B cell (primary cell): ENCODE measurements around the gene ANK3. TPM values are rescaled to one million over a fixed set of nuclear protein-coding genes. Genes with fewer than 3 reads are reported as not detected.

ENCODE experiments used
- ATAC-seq: fragments of 200-7000 bp; cut with Tn5 transposase; one replicate; pipeline ENCODE4 v1.10.0; 2021; ENCODE audit warnings: low read depth, mild to moderate bottlenecking, moderate number of reproducible peaks, moderate library complexity
- CTCF ChIA-PET: fragments of 350-600 bp; sonication (Branson Sonifier 250); formaldehyde crosslinking; loops from one replicate; lab custom pipeline; 2021; ENCODE audit warnings: antibody characterized with exemption, inconsistent platforms; lab: Charles Lee
- POLR2A ChIA-PET: fragments of 350-600 bp; sonication (Branson Sonifier 250); formaldehyde crosslinking; loops from one replicate; lab custom pipeline; 2021; ENCODE audit warnings: antibody characterized with exemption; lab: Charles Lee
- DNase-seq: peaks from one replicate; pipeline ENCODE4 v3.0.0; 2013
- H2AFZ ChIP-seq: 2 replicates; pipeline ENCODE4 v1.6.1; 2012; ENCODE audit warnings: mild to moderate bottlenecking, low read depth, low read length; ENCODE audit not compliant: insufficient read depth, poor library complexity, severe bottlenecking
- H3K27ac ChIP-seq, 2 donors: 1 replicate in 1 of 2; 2 replicates in 1 of 2; pipeline ENCODE4 v1.5.1; 2012 to 2013; ENCODE audit warnings: low read length in 2 of 2, mild to moderate bottlenecking in 2 of 2, moderate library complexity in 1 of 2
- H3K27me3 ChIP-seq, 4 experiments: fragments of 200-600 bp in 1 of 4; sonication (generic) in 1 of 4; replicated peaks in 1 of 4; 1 replicate in 2 of 4; 2 replicates in 2 of 4; pipeline versions ENCODE4 v1.6.1 to v1.7.0; 2013 to 2016; ENCODE audit warnings: low read length in 3 of 4, mild to moderate bottlenecking in 2 of 4, mixed read lengths in 1 of 4, moderate library complexity in 1 of 4; ENCODE audit not compliant: insufficient read depth in 4 of 4, control insufficient read depth in 3 of 4; ENCODE audit errors: control extremely low read depth in 1 of 4
- H3K36me3 ChIP-seq, 2 experiments: replicated peaks in 1 of 2; 1 replicate in 1 of 2; 2 replicates in 1 of 2; pipeline versions ENCODE4 v1.6.1 to v1.7.1; 2013; ENCODE audit warnings: low read length in 1 of 2; ENCODE audit not compliant: insufficient read depth in 2 of 2, control insufficient read depth in 1 of 2; ENCODE audit errors: control extremely low read depth in 1 of 2, extremely low read depth in 1 of 2
- H3K4me1 ChIP-seq, 2 donors: fragments of 200-600 bp in 1 of 2; sonication (generic) in 1 of 2; 1 replicate in 1 of 2; 2 replicates in 1 of 2; pipeline versions ENCODE4 v1.5.1 to v1.6.1; 2013 to 2017; ENCODE audit warnings: low read length in 2 of 2; ENCODE audit not compliant: control insufficient read depth in 2 of 2, insufficient read depth in 2 of 2
- H3K4me2 ChIP-seq: replicated peaks from 2 replicates; pipeline ENCODE3; 2012; ENCODE audit warnings: mild to moderate bottlenecking, low read depth, low read length; ENCODE audit not compliant: poor library complexity, severe bottlenecking
- H3K4me3 ChIP-seq, 5 experiments: fragments of 200-600 bp in 1 of 5; sonication (generic) in 1 of 5; 1 replicate in 3 of 5; 2 replicates in 2 of 5; pipeline versions ENCODE4 v1.5.1 to v1.7.0; 2011 to 2016; ENCODE audit warnings: low read length in 4 of 5, mild to moderate bottlenecking in 4 of 5, low read depth in 2 of 5, control low read depth in 1 of 5, moderate library complexity in 1 of 5; ENCODE audit not compliant: insufficient read depth in 1 of 5; ENCODE audit errors: control extremely low read depth in 1 of 5, extremely low read depth in 1 of 5
- H3K79me2 ChIP-seq: fragments of 200-600 bp; sonication (generic); one replicate; pipeline ENCODE4 v1.6.0; 2016; ENCODE audit warnings: low read length; ENCODE audit not compliant: control insufficient read depth, insufficient read depth
- H3K9ac ChIP-seq: fragments of 200-600 bp; sonication (generic); 2 replicates; pipeline ENCODE4 v1.6.1; 2017; ENCODE audit warnings: mild to moderate bottlenecking, low read length, moderate library complexity
- H3K9me3 ChIP-seq, 3 donors: one replicate each; pipeline versions ENCODE4 v1.6.1 to v1.7.1; 2013; ENCODE audit warnings: low read length in 2 of 3; ENCODE audit not compliant: control insufficient read depth in 2 of 3, insufficient read depth in 1 of 3; ENCODE audit errors: control extremely low read depth in 1 of 3
- H4K20me1 ChIP-seq: 2 replicates; pipeline ENCODE4 v1.6.0; 2012; ENCODE audit warnings: mild to moderate bottlenecking, low read length; ENCODE audit not compliant: insufficient read depth, control insufficient read depth, poor library complexity, severe bottlenecking
- H3K27ac Mint-ChIP-seq: one replicate; pipeline ENCODE4 v1.8.0; 2021; ENCODE audit warnings: mixed read lengths
- H3K27me3 Mint-ChIP-seq: one replicate; pipeline ENCODE4 v1.8.0; 2021; ENCODE audit warnings: mixed read lengths
- H3K4me1 Mint-ChIP-seq: one replicate; pipeline ENCODE4 v1.8.0; 2021; ENCODE audit warnings: mixed read lengths
- H3K4me3 Mint-ChIP-seq: one replicate; pipeline ENCODE4 v1.8.0; 2021; ENCODE audit warnings: mixed read lengths
- H3K9me3 Mint-ChIP-seq: one replicate; pipeline ENCODE4 v1.8.0; 2022; ENCODE audit warnings: mixed read lengths; ENCODE audit not compliant: insufficient read depth
- CTCF ChIP-seq: fragments of 200-600 bp; IDR thresholded peaks from one replicate; pipeline ENCODE4 v1.8.0; 2022; ENCODE audit warnings: antibody characterized with exemption, mild to moderate bottlenecking
- EZH2 ChIP-seq: IDR thresholded peaks from 2 replicates; pipeline ENCODE4 v1.6.1; 2012; ENCODE audit warnings: borderline replicate concordance, low read depth, mild to moderate bottlenecking, moderate library complexity, low read length; ENCODE audit not compliant: insufficient read depth, poor library complexity, severe bottlenecking
- WGBS: methylation state at CpG from one replicate; pipeline ENCODE4 v1.1.5; 2013; ENCODE audit warnings: missing lambda C conversion rate; ENCODE audit not compliant: insufficient coverage; 5-methylcytosine and 5-hydroxymethylcytosine counted together
- intact Hi-C: fragments of 100-400 bp; cut with micrococcal nuclease; formaldehyde crosslinking; loops from one replicate; pipeline ENCODE4 v1.10.0; 2022
- polyA plus RNA-seq: library from polyadenylated mRNA; depleted of rRNA; stranded (reverse); fragments of >200 nt; gene quantifications from 2 replicates; pipeline ENCODE4 v1.2.3, GENCODE V29; 2012
- total RNA-seq, 2 donors: library from RNA; stranded (reverse); fragments of 120-200 nt in 1 of 2; gene quantifications; 1 replicate in 1 of 2; 2 replicates in 1 of 2; pipeline versions ENCODE4 v1.2.3 to v1.2.4, GENCODE V29; 2013 to 2022

Gene ANK3
- total and polyA plus RNA-seq, 2 donors (not counting 1 experiment from before 2014, with no cell fraction given), result 4.9 to 21.6 TPM

- H3K9ac ChIP-seq, result no peak overlapping the region
- ChIA-PET CTCF (no interaction called here), POLR2A (no interaction called here)
- H3K4me2 ChIP-seq, result no peak overlapping the region
- Mint-ChIP-seq H3K27ac (no peak overlapping the region), H3K4me1 (peaks cover 10% of the 10 kb centered on the region), H3K9me3 (no peaks in the 10 kb centered on the region), H3K27me3 (peaks cover 7% of the 10 kb centered on the region), H3K4me3 (no peak overlapping the region)
- H3K36me3 ChIP-seq, result no peaks in the 10 kb centered on the region
- H3K79me2 ChIP-seq, result no peaks in the 10 kb centered on the region
- no peak overlapping the region for H2AFZ ChIP-seq
- peaks cover 0 to 6% of the 10 kb centered on the region in 2 donors for H3K4me1 ChIP-seq
- no peak for TF ChIP-seq CTCF
- TF ChIP-seq EZH2, result no peak
- H3K4me3 ChIP-seq, result no peak overlapping the region
- H3K9me3 ChIP-seq, result no peaks in the 10 kb centered on the region
- no peak for DNase-seq
- H4K20me1 ChIP-seq, result no peaks in the 10 kb centered on the region
- ATAC-seq, result no peak
- H3K27me3 ChIP-seq, result no peaks in the 10 kb centered on the region
- no CpG with 5 or more reads among the region's 2 CpGs for WGBS
- intact Hi-C loops, result no loop called here
- no peak overlapping the region for H3K27ac ChIP-seq
These were observed 22.2 kb downstream of the ANK3 start for GRCh38 chr10:60367431-60367830.

GRCh38 chr10:60367024-60367423, 22.7 kb downstream of the ANK3 start:
- H3K27ac ChIP-seq, result no peak overlapping the region
- no peak for ATAC-seq
- 100% methylated on average over 1 of the region's 4 CpGs for WGBS
- no peak overlapping the region for H3K4me3 ChIP-seq
- H3K4me1 ChIP-seq, result peaks cover 0 to 6% of the 10 kb centered on the region in 2 donors
- intact Hi-C loops, result no loop called here
- peaks cover 10% of the 10 kb centered on the region for H3K4me1 Mint-ChIP-seq
- H2AFZ ChIP-seq, result no peak overlapping the region
- ChIA-PET CTCF (no interaction called here), POLR2A (no interaction called here)
- H3K27me3 Mint-ChIP-seq, result peaks cover 7% of the 10 kb centered on the region
- no peak overlapping the region for H3K27ac Mint-ChIP-seq
- no peaks in the 10 kb centered on the region for H3K36me3 ChIP-seq
- H3K4me3 Mint-ChIP-seq, result no peak overlapping the region
- no peak for DNase-seq
- no peaks in the 10 kb centered on the region for H3K9me3 ChIP-seq
- no peaks in the 10 kb centered on the region for H3K79me2 ChIP-seq
- no peaks in the 10 kb centered on the region for H3K27me3 ChIP-seq
- no peak overlapping the region for H3K4me2 ChIP-seq
- no peak overlapping the region for H3K9ac ChIP-seq
- TF ChIP-seq CTCF (no peak), EZH2 (no peak)
- H4K20me1 ChIP-seq, result no peaks in the 10 kb centered on the region
- H3K9me3 Mint-ChIP-seq, result no peaks in the 10 kb centered on the region
